WERI-Rb-1 (cell line): ENCODE measurements around the gene TMEM252.

Source experiments
- DNase-seq: peaks from one replicate; pipeline ENCODE4 v3.0.0-alpha.2; 2020
- H3K27ac ChIP-seq: fragments of 250-450 bp; sonication (Bioruptor Pico); 2 replicates; pipeline ENCODE4 v1.5.1; 2020; ENCODE audit warnings: mild to moderate bottlenecking, moderate library complexity
- H3K27me3 ChIP-seq: fragments of 250-450 bp; sonication (Bioruptor Pico); 2 replicates; pipeline ENCODE4 v1.5.1; 2021; ENCODE audit warnings: mild to moderate bottlenecking, low read depth, moderate library complexity; ENCODE audit not compliant: insufficient read depth, severe bottlenecking
- H3K36me3 ChIP-seq: fragments of 250-450 bp; sonication (Bioruptor Pico); 2 replicates; pipeline ENCODE4 v1.5.1; 2020; ENCODE audit warnings: mild to moderate bottlenecking, moderate library complexity
- H3K4me3 ChIP-seq: 2 replicates; pipeline ENCODE4 v1.5.1; 2011; ENCODE audit warnings: low read depth, mild to moderate bottlenecking, control low read depth, low read length
- H3K9me3 ChIP-seq: fragments of 250-450 bp; sonication (Bioruptor Pico); 2 replicates; pipeline ENCODE4 v1.5.1; 2021; ENCODE audit warnings: mild to moderate bottlenecking, moderate library complexity; ENCODE audit not compliant: severe bottlenecking
- CTCF ChIP-seq: IDR thresholded peaks from 2 replicates; pipeline ENCODE4 v1.5.1; 2011; ENCODE audit warnings: low read depth, mild to moderate bottlenecking, control low read depth, inconsistent platforms, low read length

Gene TMEM252

DNA sequence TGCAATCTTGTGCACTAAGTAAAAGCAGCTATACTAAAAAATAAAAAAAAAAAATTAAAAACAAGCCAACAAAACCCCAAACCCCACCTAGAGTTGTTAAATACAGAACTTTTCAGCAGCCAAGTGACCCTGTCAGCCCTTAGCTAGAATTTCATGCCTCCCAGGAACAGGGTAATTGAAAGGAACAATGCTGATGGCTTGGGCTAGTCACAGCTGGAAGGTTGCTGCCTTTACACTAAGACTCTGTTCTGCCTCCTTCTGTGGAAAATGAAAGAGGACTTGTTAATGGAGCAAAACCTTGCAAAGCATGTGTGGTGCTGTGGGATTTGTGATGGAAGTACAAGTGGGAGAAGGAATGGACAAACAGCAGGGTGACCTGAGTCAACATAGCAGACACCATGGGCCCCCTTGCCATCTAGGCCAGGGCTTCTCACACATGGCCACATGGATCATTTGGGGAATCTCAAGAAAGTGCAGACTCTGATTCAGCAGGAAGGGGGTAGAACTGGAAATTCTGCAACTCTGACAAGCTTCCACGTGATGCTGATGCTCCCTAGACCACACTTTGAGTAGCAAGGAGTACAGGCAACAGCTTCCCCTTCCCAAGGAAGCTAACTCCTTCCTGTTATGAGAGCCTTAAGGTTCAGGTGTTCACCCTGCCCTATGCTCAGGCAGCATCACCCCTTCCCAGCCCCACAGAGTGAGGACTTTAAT lies 14.9 kb upstream of the TMEM252 start:
- peaks cover 17% of the 10 kb centered on the region for H3K27me3 ChIP-seq
- no peak for DNase-seq
- H3K27ac ChIP-seq = no peak overlapping the region
- H3K36me3 ChIP-seq = no peaks in the 10 kb centered on the region
- TF ChIP-seq CTCF = no peak
- H3K9me3 ChIP-seq = no peaks in the 10 kb centered on the region
- H3K4me3 ChIP-seq = no peak overlapping the region

- Histone ChIP-seq H3K4me3 (no peak overlapping the region), H3K9me3 (no peaks in the 10 kb centered on the region), H3K36me3 (no peaks in the 10 kb centered on the region), H3K27ac (no peak overlapping the region), H3K27me3 (peaks cover 16% of the 10 kb centered on the region)
- TF ChIP-seq CTCF = no peak
- no peak for DNase-seq
Observed at GRCh38 chr9:68552700-68553476, 12.2 kb upstream of the TMEM252 start.

- no peak for TF ChIP-seq CTCF
Observed at GRCh38 chr9:68551191-68551590, 10.5 kb upstream of the TMEM252 start.

DNA sequence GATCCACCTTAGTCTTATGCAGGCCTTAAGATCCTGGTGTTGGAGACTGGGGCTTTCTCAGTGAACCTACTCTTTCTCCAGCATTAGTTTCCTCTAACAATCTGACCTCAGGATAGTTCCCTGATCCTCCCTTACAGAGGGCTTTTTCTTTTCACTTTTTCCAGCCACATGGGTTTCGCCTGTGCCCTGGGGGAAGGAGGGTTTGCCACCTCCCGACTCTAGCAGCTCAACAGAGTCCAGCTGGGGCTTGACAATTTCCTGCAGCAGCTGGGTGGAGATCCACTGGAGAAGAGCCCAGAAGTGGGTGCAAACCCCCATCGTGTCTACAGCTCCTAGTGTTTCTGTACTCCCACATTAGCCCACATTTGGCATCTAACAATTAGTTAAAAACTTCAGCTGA lies 7.6 kb upstream of the TMEM252 start:
- H3K27me3 ChIP-seq = peaks cover 8% of the 10 kb centered on the region
- no peak for DNase-seq
- H3K36me3 ChIP-seq = no peaks in the 10 kb centered on the region
- no peak overlapping the region for H3K4me3 ChIP-seq
- no peaks in the 10 kb centered on the region for H3K9me3 ChIP-seq
- no peak overlapping the region for H3K27ac ChIP-seq
- no peak for TF ChIP-seq CTCF

More at GRCh38 chr9:68551191-68551590, 10.5 kb upstream of the TMEM252 start:
- no peaks in the 10 kb centered on the region for H3K36me3 ChIP-seq
- peaks cover 16% of the 10 kb centered on the region for H3K27me3 ChIP-seq
- no peaks in the 10 kb centered on the region for H3K9me3 ChIP-seq
- H3K4me3 ChIP-seq = no peak overlapping the region
- DNase-seq = no peak
- H3K27ac ChIP-seq = no peak overlapping the region

DNA sequence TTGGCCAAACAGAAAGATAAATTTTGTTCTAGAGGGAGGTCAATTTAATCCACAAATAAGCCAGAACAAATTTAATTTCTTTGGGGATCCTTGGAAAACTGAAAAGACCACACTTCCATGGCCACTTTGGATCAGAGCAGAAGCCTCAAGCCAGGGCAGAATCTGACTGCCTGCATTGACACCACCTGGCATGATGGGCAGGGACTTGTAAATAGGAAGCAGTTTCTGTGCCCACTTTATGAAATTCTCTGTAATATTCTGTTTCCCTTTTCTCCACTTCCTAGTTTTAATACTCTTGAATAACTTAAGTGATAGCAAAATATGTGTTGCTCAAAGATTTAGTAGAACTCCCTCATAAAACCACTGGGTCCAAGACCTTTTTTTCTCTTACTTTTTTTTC lies 6.7 kb upstream of the TMEM252 start:
- no peak overlapping the region for H3K4me3 ChIP-seq
- H3K27ac ChIP-seq = no peak overlapping the region
- H3K27me3 ChIP-seq = peaks cover 8% of the 10 kb centered on the region
- DNase-seq = no peak
- no peaks in the 10 kb centered on the region for H3K9me3 ChIP-seq
- no peaks in the 10 kb centered on the region for H3K36me3 ChIP-seq
- no peak for TF ChIP-seq CTCF
